PFSK-1 (cell line): ENCODE data around the gene SCYL3.

Experiments
- FOXP2 ChIP-seq: optimal IDR thresholded peaks from 2 replicates; pipeline ENCODE3; 2011; ENCODE audit warnings: borderline replicate concordance, control low read depth, inconsistent platforms; ENCODE audit not compliant: insufficient read depth; ENCODE audit errors: extremely low read length, extremely low read depth
- POLR2AphosphoS5 ChIP-seq: IDR thresholded peaks from 2 replicates; pipeline ENCODE4 v1.6.1; 2012; ENCODE audit warnings: low read depth, mild to moderate bottlenecking, control low read depth, low read length, moderate library complexity
- REST ChIP-seq, 2 experiments: IDR thresholded peaks; 2 replicates each; pipeline versions ENCODE4 v1.6.1 to v1.8.0; 2011 to 2012; ENCODE audit warnings: low read depth in 2 of 2, low read length in 2 of 2, control low read depth in 1 of 2, inconsistent platforms in 1 of 2, mild to moderate bottlenecking in 1 of 2, moderate library complexity in 1 of 2; ENCODE audit not compliant: insufficient read depth in 1 of 2
- SIN3A ChIP-seq: IDR thresholded peaks from 2 replicates; pipeline ENCODE4 v1.6.1; 2012; ENCODE audit warnings: mild to moderate bottlenecking, low read length, moderate library complexity, borderline replicate concordance; ENCODE audit not compliant: insufficient read depth
- TAF1 ChIP-seq: IDR thresholded peaks from 2 replicates; pipeline ENCODE4 v1.6.1; 2012; ENCODE audit warnings: low read length, control low read depth, borderline replicate concordance; ENCODE audit not compliant: insufficient read depth

- TF ChIP-seq REST (IDR thresholded peaks at IDR 0.05; ENCODE audit: insufficient read depth in 1 of 2, low read depth in 2 of 2, low read length in 2 of 2) (no peak), POLR2AphosphoS5 (no peak), SIN3A (no peak), FOXP2 (no peak), TAF1 (no peak)
Measured at GRCh38 chr1:169882039-169882511, 11.6 kb downstream of the SCYL3 start.
